ENCODE data around the gene PLEKHG1.
A peak's percentile ranks its signal among the peaks of the same experiment; 100 is the strongest.

PLEKHG1 gene

DNA sequence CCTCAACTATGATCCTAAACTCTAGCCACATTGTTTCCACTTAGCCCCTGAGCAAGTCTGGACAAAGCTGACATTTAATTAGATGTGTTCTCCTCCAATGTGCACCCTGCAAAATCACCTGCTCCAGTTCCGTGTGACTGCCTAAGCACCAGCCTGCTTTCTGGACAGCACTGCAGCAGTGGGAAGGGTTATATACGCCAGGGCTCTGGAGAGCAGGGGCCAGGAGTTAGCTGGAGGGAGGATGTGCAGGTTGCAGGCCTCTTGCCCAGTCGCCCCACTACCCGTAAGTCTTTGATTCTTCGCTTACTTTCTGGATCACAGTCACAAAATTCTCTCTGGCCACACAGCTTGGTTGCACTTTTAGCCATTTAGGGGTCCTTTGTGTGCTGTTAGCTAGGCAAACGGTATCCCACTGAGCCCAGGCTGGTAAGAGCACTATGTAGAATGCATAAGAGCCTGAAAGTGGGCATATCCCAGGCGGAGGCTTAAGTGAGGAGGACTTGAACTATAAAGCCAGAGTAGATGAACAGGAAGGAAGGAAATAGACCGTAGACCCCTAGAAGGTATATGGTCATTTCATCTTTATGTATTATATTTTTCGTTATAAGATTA, 10.7 kb upstream of the PLEKHG1 start:
- DNase-seq, result no peak

DNA sequence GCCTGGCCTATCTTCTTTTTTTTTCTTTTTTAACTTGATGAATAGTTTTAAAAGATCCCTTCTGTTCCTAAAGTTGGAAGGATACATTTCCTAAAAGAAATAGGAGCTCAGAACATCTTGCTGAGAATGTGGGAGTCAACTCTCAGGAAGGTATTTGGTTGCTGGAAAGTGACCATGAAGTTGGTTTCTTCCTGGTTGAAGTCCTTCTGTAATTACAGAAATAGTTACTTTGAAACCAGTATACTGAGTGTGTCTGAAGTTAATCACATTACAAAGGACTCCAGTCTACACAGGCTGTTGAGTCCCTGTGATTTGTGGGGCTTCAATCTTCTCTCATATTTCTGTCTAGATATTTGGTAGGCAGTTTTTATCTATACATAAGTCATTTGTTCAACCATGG, 9.8 kb upstream of the PLEKHG1 start:
- no peak for DNase-seq

DNA sequence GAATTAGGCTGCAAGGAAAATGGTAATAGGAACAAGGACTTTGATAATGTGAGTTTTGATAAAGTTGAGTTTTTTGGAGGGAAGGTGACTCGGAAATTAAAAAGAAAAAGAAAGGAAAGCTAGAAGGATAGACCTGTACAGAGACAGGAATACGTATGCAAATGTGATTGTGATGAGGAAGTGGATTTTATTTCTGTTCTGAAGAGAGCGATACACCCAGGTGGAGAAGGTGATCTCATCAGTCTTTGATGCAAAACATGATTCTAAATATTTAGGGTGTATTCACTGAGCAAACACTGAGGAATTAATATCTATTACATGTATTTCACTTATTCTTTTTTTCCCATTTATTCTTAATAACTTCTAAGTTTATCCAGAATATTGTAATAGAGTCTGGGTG, 9.2 kb upstream of the PLEKHG1 start:
- no peak for DNase-seq

DNA sequence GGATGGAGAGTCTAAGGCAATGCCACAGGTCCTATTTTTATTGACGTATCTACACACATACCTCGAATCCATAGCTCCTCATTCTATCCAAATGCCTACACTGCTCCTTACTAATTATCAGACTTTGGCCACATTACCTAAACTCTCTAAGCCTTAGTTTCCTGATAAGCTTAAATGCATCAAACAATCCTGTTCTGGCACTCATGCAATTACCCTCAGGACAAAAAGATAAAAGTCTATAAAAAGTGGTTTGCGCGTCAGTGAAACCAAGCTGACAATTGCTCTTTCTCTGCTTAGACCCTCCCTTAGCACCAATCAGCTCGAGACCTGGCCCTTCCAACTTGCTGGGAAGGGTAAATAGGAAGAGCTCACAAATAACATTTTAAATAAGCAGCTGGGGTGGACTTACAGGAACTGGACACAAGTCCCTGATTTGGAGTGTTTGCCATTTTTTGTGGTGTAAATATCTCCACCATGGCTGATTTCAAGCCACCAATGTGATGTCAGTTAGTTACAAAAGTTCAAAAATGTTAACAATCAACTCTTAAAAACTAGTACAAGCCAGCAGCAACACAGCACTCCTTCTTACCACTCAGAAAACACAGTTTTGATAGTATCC, 7.2 kb upstream of the PLEKHG1 start:
- DNase-seq, result no peak

DNA sequence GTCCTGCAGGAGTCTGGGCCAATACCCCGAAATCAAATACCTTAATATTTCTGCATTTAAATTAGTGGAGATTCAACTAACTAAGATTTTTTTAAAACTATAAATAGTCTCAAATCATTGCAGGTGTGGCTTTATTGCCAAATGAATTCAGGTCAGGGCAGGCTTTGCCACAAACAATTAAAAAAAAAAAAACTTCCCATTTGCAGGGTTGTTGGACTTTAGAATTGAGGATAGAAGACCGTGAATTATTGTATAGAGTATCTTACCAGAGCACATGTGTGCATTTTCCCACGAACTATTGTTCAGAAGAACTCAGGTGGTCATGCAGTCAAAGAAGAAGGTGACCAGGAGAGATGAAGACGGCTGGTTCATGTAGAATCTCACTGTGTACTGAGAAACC, 6.6 kb upstream of the PLEKHG1 start:
- no peak for DNase-seq

DNA sequence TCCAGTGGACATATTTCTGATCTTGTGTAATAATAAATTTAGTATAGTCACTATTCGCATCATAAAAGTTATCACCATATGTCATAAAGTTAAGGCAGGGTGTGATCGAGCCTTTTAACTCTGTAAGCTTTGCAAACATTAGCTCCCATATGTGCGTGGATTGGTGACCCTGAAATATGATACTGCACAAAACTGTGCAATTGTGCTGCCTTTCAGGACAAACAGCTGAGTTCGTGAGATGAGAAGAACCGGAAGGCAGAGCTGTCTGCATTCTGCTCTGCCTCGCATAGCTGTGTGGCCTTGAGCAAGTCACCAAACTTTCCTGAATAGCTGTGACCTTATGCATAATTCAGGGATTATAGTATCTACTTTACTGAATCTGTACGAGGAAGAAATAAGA, 3.2 kb upstream of the PLEKHG1 start:
- no peak for DNase-seq

DNA sequence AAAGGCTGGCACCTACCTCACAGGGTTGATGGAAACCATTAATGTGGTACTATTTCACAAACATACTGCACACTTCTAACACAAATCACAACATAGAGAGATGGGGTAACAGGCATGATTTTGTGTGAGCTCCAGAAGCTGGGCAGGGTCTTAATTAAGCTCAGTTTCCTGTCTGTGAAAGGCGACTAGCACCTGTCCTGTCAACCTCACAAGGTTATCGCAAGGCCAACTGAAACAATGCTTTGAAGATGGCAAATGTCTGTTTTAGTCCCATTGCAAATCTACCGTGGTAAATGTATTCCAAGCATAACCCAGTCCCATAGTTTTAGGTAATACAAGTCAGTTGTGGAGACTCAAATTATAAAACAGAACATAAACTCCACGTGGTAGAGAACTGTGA, 1.3 kb upstream of the PLEKHG1 start:
- DNase-seq, result no peak

DNA sequence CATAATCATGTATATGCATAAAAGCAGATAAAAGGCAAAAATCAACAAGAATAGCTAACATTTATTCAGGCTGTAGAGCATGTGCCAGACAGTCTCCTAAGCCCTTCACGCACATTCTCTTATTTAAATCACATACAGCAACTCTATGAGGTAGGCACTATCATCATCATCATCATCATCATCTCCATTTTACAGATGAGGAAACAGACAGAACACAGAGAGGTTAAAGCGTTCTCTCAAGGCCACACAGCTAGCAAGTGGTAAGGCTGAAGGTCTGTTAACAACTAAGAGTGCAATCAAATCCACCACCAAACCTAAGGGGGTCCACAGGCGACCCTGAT, 857 bp upstream of the PLEKHG1 start:
- DNase-seq, result no peak

DNA sequence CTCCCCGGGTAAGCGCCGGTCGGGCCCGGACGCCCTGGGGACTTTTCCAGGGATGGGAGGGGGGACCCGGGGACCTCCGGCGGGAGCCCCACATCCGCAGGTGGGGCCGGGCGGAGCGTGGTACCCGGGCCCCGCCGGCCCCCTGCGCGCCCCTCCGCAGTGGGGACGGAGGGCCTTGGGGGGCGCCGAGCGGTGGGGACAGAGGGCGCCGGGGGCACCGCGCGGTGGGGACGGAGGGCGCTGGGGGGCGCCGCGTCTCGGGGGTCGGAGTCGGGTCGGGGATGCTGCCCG, 270 bp downstream of the PLEKHG1 start:
- peak in 1 of 51 donors; percentile 15 for DNase-seq

DNA sequence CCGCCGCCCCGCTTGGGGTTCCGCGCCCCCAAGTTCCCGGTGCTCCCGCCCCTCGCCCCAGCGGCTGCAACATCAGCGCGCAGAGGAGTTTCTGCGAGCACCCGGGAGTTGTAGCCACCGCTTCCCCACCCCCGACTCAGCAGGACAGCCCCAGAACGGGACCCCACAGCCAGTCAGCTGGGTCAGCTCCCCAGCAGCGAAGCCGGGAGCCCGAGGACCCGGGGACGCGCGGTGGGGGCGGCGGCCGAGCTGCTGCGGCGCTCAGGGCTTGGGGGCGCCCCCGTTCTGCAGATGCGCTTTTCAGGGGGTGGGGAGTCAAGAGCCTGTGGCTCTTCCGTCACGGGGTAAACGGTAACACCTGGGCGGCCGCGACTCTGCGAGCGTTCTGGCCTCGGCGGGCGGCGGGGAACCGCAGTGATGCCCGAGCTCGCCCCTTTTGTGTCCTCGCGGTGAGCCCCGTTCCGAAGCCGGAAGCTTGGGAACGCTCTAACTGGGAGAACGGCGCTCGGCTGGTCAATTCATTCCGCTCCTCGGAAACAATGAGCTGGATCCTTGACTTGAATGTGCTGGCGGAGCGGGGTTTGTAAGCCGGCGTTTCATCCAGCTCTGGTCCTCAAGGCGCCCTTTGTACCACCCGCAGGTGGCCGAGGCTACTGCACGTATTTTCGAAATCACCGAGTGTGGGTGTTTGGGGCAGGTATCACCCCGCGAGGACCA, 774 bp downstream of the PLEKHG1 start:
- peak in 44 of 51 donors; percentile 16 to 78 (median 55) for DNase-seq

DNA sequence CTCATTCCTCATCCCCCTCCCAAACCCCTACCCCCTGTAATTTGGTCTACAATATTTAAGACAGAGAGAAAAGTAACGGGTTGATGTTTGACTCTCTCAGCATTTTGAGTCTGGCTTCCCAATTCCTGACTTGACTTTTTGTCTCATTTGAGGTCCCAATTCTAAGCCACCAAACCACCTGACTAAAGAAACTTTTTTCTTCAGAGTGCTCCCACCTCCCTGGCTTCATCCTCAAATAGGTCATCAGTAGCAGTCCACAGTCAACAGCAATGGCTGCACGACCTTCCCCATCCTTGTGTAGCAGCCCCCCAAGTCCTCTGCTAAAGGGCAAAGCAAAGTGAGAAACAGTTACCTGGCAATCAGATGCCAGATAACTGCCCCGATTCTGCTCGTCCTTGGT, 1.8 kb downstream of the PLEKHG1 start:
- no peak for DNase-seq

DNA sequence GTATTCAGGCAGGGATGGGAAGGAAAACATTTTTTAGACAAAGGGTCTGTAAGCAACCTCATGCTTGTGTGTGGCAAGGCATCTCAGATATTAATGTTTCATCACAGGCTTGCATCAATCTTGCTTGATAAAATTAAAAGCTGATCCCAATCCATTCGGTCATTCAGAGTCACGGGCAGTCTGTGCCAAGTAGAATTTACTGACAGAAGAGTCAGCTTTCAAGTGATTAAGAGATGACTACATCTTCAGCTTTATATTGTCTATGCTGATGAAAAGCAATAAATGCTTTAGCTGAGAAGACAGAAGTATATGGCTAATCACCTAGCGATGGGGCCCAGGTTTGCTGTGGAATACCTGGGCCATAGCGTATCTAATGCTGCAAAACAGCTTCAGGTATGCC, 3.5 kb downstream of the PLEKHG1 start:
- no peak for DNase-seq

DNA sequence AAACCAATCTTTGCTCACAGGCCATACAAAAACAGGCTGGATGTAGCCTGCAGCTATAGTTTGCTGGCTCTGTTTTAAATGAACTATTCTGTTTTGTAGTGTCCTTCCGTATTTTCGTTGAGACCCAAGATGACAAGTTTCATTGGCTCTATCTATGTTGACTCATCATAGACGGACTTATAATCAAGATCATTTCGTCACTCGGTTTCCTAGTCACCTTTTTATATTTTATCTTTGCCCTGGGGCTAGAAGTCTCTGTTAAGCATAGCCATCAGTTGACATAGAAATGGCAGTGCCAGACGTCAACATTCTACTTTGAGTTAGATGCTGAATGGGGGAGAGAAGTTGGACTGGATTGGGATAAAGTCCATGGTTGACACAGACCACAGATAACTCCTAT, 4.8 kb downstream of the PLEKHG1 start:
- DNase-seq, result no peak

DNA sequence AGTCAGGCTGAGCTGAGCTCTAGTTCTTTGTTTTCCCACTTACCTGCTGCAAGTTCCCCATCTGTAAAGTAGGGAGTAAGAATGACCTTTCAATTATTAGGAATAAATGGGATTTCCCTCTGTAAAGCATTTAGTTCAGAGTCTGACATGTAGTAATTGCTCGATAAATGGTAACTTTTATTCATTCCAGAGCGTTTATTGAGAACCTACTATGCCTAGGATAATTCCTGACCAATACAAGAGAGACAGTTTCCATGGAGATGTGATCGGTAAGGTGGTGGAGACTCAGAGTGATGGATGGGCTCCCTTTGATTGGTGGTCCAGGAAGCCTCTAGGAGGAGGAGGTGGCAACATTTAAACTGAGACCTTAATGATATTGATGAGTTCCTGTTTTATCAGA, 5.6 kb downstream of the PLEKHG1 start:
- no peak for DNase-seq

DNA sequence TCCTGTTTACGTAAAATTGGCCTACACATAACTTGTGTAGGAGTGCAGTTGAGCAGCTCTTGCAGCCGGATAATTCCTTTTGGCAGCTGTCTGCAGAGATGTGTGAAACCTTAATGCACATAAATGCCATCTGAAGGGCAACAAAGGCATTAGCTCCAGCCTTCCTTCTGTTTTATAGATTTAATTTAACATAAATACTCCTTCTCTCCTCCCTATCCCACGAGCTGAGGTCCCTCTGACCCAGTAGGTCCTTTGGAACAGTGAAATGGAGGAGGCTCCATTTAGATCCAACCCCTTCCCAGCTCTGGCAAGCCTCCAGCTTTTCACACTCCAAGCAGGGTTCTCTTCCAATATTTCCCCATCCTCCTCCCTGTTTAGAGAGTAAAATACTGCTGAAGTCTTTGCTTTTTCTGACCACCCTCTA, 6.5 kb downstream of the PLEKHG1 start:
- peak in 16 of 51 donors; percentile 3 to 59 (median 16) for DNase-seq

DNA sequence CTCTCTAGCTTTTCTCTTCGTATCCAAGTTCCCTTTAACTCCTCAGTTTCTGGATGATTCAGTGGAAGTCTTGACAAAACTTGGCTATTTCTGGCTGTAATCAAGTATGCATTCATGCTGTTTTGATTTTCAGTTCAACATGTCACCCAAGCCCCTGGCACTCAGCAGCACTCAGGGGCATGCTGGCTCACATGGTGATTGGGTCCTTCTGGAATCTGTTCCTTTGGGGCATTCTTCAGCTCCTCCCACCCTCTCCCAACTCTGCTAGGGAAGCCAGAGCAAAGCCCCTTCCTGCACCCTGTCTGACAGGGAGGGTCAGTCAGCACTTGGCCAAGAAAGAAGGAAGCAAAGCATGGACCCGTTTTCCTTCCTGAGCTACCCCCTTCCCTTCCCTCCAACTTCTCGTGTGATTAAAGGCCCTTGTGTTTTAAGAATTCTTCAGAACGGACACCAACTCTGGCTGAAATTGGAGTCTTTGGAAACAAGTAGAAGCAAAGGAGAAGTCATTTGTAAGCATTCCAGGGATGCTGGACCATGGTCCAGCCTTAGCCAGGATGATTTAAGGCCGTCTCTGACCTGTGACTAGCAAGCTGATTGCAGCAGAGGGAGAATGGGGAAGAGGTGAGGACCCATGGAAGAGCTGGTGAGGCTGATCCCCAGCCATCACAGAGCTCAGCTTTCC, 7.1 kb downstream of the PLEKHG1 start:
- no peak for DNase-seq

DNA sequence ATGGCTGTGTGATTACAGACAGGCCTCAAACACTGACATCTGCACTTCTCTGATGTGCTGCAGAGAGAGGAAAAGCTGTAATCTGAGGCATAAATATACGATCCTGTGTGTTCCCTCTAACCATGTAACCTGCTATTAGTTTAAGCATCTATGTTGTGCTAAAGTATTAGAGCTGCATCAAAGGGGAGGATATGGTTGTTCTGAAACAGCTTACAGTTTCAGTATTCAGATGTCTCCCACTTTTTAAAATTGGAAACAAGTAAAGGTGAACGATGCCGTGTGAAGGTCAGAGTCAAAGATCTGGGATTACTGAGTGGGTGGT, 7.6 kb downstream of the PLEKHG1 start:
- no peak for DNase-seq

DNA sequence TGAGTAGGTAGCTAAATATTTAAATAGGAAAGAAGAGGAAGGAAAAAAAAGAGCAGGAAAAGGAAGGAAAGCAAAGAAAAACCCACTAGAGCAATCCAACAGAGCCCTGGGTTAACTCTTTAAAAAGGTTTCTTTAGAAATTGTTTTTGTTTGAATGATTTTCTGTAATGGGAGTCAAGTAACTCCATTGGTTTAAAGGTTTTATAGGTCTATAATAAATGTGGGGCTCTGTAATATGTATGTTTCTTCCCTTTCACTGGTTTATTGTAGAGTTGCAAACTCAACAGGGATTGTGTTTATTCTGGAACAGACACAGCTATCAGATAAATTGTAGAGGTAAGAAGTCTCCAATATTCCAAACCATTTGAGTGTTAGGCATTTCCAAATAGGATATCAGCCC, 10.9 kb downstream of the PLEKHG1 start:
- no peak for DNase-seq

DNA sequence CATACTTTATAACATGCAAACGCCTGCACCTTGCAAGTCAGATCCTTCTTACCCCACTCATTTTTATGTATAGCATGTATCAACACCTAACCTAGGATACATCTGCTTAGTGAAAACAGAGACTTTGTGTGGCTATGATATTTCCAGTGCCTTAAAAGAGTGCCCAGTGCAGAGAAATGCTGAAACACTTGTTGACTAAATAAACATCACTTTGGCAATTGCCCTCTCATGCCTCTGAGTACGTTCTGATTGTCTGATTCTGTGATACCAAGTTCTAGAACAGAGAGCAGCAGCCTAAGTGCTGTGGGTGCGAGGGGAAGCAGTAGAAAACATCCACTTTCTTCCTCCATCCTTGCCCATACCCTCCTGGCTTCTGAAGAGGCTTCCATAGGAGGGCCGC, 13.6 kb downstream of the PLEKHG1 start:
- no peak for DNase-seq

DNA sequence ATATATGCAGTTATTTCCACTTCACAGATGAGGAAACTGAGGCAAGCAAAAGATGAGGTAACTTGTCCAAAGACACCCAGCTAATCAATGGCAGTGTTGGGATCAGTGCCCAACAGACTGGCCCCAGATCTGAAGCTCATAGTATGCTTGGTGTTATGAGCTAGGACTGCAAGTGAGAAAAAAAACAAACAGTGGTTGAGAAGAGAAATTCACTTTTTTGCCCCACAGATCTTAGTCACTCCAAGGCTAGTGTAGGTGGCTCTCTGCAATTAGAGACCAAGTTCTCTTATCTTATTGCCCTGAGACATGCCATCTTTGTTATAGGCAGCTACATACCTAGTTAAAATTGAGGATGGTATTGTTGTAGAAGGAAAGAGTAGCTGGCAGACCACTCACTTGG, 16.3 kb downstream of the PLEKHG1 start:
- no peak for DNase-seq

DNA sequence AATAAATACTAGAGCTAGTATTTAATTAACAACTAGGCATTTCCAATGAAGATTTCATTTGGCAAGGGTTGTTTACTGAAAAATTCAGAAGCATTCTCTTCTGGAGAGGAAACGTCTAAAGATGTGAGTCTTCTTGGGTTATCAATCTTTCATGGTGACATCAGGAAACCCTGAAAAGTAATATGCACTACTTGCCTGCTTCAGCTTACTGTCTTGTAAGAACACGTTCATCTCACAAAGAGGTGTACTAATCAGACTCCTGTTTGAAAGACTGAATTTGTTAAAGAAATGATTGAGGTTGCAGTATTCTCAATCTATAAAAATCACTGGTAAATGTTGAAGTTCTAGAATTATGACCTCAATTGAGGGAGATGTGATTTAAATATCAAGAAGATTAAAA, 16.9 kb downstream of the PLEKHG1 start:
- no peak for DNase-seq

DNA sequence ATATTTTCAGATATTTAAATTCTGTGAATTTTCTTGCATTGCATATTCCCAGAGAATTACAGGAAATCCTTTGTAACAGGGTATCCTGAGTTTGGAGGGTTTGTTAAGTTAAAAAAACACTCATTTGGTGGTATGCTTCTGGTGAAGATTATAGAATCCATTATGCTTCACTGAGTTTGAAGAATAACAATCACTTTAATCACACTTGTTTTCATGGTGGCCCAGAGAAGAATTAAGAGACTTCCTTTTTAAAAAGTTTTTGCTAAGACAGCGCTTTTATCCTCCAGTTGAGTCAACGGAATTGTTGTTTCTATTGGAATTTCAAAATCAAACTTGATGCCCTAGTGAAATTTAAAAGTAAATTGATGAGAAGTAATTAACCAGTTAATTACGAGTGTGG, 17.4 kb downstream of the PLEKHG1 start:
- no peak for DNase-seq
